SJCRH30 (cell line): ENCODE measurements around the gene GABBR2. TPM values are rescaled to one million over a fixed set of nuclear protein-coding genes. Genes with fewer than 3 reads are reported as not detected.

Source experiments
- DNase-seq, 2 experiments: peaks; one replicate each; pipeline ENCODE4 v3.0.0-alpha.2; 2015 to 2020
- H3K27ac ChIP-seq: fragments of 250-450 bp; sonication (Bioruptor Pico); 2 replicates; pipeline ENCODE4 v1.5.1; 2020; ENCODE audit warnings: mild to moderate bottlenecking, moderate library complexity
- H3K27me3 ChIP-seq: fragments of 250-450 bp; sonication (Bioruptor Pico); 2 replicates; pipeline ENCODE4 v1.5.1; 2020; ENCODE audit warnings: mild to moderate bottlenecking, moderate library complexity
- H3K36me3 ChIP-seq: fragments of 250-450 bp; sonication (Bioruptor Pico); 2 replicates; pipeline ENCODE4 v1.5.1; 2020; ENCODE audit warnings: mild to moderate bottlenecking, moderate library complexity
- H3K4me1 ChIP-seq: fragments of 250-450 bp; sonication (Bioruptor Pico); 2 replicates; pipeline ENCODE4 v1.5.1; 2020; ENCODE audit warnings: mild to moderate bottlenecking, moderate library complexity
- H3K4me3 ChIP-seq: fragments of 250-450 bp; sonication (Bioruptor Pico); 2 replicates; pipeline ENCODE4 v1.5.1; 2020; ENCODE audit warnings: mild to moderate bottlenecking, moderate library complexity
- H3K9me3 ChIP-seq: fragments of 250-450 bp; sonication (Bioruptor Pico); replicated peaks from 2 replicates; pipeline ENCODE4 v1.5.1; 2020; ENCODE audit warnings: mild to moderate bottlenecking, moderate library complexity
- total RNA-seq: library from RNA; depleted of rRNA; stranded (reverse); fragments of >200 nt; shearing (Covaris generic); gene quantifications from 2 replicates; pipeline ENCODE4 v1.2.3, GENCODE V29; 2014

GABBR2 gene
- total RNA-seq, 1 experiment from 2014 or later: not detected

DNA sequence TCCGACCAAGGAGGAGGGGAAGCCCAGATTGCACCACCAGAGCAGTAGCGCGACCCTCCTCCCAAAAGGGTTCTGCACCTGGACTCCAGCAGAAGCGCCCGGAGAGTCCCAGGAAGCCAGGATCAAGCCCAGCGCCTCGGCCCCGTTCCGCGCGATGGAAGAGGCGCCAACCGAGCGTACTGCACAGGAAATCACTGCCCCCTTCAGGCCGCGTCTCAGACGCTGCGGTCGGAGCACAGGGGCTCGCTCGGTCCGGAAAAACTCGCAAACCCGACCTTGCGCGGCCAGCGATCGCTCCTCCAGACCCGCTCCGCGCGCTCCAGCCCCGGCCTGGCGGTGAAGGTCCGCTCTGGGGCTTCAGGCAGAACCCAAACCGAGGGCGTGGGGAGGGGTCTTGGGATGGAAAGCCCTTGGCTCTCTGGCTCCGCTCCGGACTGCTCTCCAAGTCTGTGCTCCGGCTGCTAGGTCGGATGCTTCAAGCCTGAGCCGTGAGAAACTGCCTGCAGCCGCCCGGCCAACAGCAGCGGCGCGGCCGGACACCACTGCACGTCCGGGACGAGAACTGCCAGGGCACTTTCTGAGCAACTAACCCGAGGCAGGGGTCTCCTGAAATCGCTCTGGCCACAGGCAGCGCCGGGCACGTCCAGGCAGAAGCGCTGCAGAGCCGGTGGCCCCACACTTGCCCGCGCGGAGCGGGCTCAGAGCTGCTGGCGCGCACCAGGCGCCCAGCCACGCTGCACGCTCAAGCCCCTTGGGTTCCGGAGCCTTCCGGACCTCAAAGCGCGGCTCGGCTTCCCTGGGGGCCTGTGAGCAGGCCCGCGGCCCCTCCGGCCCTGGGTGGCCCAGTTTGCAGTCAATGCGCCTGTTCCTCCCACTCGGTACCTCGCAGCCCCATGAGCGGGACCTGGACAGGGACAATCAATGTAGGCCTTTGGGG lies 1.3 kb downstream of the GABBR2 start:
- Histone ChIP-seq H3K36me3 (no peaks in the 10 kb centered on the region), H3K4me3 (no peak overlapping the region), H3K27me3 (peaks cover 3% of the 10 kb centered on the region; the same call in 1 of the 2 replicates), H3K9me3 (no peaks in the 10 kb centered on the region), H3K27ac (no peak overlapping the region), H3K4me1 (no peaks in the 10 kb centered on the region)
- no peak for DNase-seq

GRCh38 chr9:98706651-98707165 lies 2.0 kb downstream of the GABBR2 start:
- Histone ChIP-seq H3K4me1 (no peaks in the 10 kb centered on the region), H3K27me3 (peaks cover 4% of the 10 kb centered on the region; the same call in 1 of the 2 replicates), H3K36me3 (no peaks in the 10 kb centered on the region), H3K27ac (no peak overlapping the region), H3K9me3 (no peaks in the 10 kb centered on the region), H3K4me3 (no peak overlapping the region)
- DNase-seq: no peak

GRCh38 chr9:98702835-98703380 lies 5.8 kb downstream of the GABBR2 start:
- no peaks in the 10 kb centered on the region for H3K4me1 ChIP-seq
- no peak for DNase-seq
- no peaks in the 10 kb centered on the region for H3K36me3 ChIP-seq
- H3K4me3 ChIP-seq: no peak overlapping the region
- H3K27ac ChIP-seq: no peak overlapping the region
- no peaks in the 10 kb centered on the region for H3K9me3 ChIP-seq
- peaks cover 16% of the 10 kb centered on the region; the same call in 1 of the 2 replicates for H3K27me3 ChIP-seq

DNA sequence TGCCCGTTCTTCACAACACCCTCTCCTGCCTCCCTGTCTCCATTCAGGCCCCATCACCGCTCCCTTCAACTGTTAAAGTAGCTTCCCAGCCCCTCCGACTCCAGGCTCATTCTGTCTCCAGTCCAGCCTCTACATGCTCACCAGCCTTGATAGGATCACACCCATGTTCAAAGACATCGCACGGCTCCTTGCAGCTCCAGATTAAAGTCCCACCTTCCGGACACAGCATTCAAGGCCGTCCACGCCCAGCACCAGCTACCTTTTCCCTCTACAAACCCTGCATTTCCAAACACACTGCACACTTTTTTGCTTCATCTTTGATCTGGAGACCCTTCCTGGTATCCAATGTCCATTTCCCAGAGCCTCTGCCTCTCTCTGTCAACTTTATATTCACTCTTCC lies 6.4 kb downstream of the GABBR2 start:
- no peak overlapping the region for H3K27ac ChIP-seq
- no peak overlapping the region for H3K4me3 ChIP-seq
- no peaks in the 10 kb centered on the region for H3K9me3 ChIP-seq
- peaks cover 19% of the 10 kb centered on the region; the same call in 1 of the 2 replicates for H3K27me3 ChIP-seq
- H3K4me1 ChIP-seq: no peaks in the 10 kb centered on the region
- no peaks in the 10 kb centered on the region for H3K36me3 ChIP-seq
- DNase-seq: no peak

- Histone ChIP-seq H3K27ac (no peak overlapping the region), H3K4me3 (no peak overlapping the region), H3K36me3 (no peaks in the 10 kb centered on the region), H3K4me1 (no peaks in the 10 kb centered on the region), H3K9me3 (no peaks in the 10 kb centered on the region), H3K27me3 (peaks cover 19% of the 10 kb centered on the region; the same call in 1 of the 2 replicates)
- DNase-seq: no peak
Observed at GRCh38 chr9:98701576-98701975, 7.2 kb downstream of the GABBR2 start.

- Histone ChIP-seq H3K27me3 (peaks cover 19% of the 10 kb centered on the region; the same call in 1 of the 2 replicates), H3K27ac (no peak overlapping the region)
Observed at GRCh38 chr9:98700801-98701200, 7.9 kb downstream of the GABBR2 start.

DNA sequence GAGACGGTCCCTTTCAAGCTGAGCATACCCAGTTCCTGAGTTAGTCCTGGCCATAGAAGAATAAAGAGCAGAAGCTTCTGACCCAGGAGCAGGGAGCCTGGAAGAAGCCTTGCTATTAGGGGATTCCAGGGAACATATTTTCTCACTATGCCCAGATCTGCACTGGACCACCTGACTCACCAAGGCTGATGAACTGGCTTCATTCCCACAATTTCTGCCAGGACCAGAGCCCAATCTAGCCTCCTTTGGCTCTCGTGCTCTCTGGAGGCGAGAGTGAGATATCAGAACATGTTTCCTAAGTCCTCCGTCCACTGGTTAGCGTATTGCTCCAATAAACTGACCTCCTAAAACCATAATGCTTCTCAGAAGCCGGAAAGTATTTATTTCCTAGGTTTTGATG lies 9.9 kb downstream of the GABBR2 start:
- no peak for DNase-seq
- Histone ChIP-seq H3K4me3 (no peak overlapping the region), H3K36me3 (no peaks in the 10 kb centered on the region), H3K4me1 (no peaks in the 10 kb centered on the region), H3K27me3 (peaks cover 20% of the 10 kb centered on the region; the same call in 1 of the 2 replicates), H3K27ac (no peak overlapping the region), H3K9me3 (no peaks in the 10 kb centered on the region)

More at GRCh38 chr9:98700801-98701200, 7.9 kb downstream of the GABBR2 start:
- no peak overlapping the region for H3K4me3 ChIP-seq
- H3K4me1 ChIP-seq: no peaks in the 10 kb centered on the region
- H3K9me3 ChIP-seq: no peaks in the 10 kb centered on the region
- no peaks in the 10 kb centered on the region for H3K36me3 ChIP-seq
- DNase-seq: no peak

DNA sequence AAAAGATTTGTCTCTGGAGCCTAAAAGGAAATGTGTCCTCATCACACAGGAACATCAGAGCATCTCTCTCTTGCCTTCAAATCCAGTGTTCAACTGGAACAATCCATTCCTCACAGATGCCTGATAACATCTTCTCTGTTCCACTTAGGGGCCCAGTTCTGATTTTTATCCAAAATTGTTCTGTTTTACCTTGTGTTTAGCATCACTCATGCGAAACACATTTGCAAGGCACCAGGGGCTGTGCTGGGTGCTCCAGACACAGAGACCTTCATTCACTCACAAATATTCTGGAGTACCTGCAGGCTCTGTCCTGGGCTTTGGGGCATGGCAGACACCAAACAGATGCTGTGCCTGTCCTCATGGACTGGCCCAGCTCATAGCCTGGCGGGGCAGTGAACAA lies 13.8 kb downstream of the GABBR2 start:
- Histone ChIP-seq H3K4me1 (no peaks in the 10 kb centered on the region), H3K4me3 (no peak overlapping the region), H3K9me3 (no peaks in the 10 kb centered on the region), H3K27ac (no peak overlapping the region), H3K36me3 (no peaks in the 10 kb centered on the region), H3K27me3 (peaks cover 25% of the 10 kb centered on the region; the same call in 1 of the 2 replicates)
- DNase-seq: no peak

DNA sequence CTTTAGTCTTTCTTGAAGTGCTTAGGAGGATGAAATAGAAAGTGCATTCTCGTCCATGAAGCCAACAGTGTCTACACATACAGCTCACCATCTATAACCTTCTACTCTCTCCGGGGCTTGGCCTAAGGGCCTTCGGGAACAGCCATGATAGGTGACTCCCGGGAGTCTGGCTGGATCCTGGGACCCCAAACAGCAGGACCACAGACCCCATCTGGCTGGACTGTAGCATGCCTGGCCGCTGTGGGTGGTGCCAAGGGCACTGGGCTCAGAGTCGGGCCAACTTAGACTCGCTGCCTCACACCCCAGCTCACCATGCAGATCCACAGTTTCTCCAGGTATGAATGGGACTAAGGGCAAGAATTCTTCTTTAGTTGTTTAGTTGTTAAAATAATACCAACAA lies 16.3 kb downstream of the GABBR2 start:
- Histone ChIP-seq H3K4me1 (no peaks in the 10 kb centered on the region), H3K4me3 (no peak overlapping the region), H3K27ac (no peak overlapping the region), H3K36me3 (no peaks in the 10 kb centered on the region), H3K27me3 (peaks cover 13% of the 10 kb centered on the region; the same call in 1 of the 2 replicates), H3K9me3 (no peaks in the 10 kb centered on the region)
- DNase-seq: no peak

- no peaks in the 10 kb centered on the region for H3K4me1 ChIP-seq
Observed at GRCh38 chr9:98691890-98692289, 16.8 kb downstream of the GABBR2 start.

DNA sequence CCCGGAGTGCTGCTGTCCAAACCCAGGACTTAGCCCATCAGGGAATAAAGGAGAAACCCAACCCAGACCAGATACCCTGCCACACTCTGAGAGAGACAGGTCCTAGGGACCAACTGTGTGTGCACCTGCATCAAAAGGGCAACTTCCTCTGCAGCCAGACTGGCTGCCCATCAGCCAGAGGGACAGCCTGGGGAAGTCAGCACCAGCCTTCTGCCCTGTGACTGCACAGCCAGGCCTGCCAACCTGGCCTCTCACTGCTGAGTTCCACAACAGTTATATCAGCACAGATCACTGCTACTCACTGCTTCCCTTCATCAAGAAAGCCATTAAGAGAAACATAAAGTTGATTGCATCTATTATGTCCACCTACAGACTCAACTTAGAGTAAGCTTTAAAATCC lies 18.0 kb downstream of the GABBR2 start:
- H3K27ac ChIP-seq: no peak overlapping the region
- H3K36me3 ChIP-seq: no peaks in the 10 kb centered on the region
- peaks cover 13% of the 10 kb centered on the region; the same call in 1 of the 2 replicates for H3K27me3 ChIP-seq
- H3K4me1 ChIP-seq: no peaks in the 10 kb centered on the region
- DNase-seq: no peak
- H3K9me3 ChIP-seq: no peaks in the 10 kb centered on the region
- no peak overlapping the region for H3K4me3 ChIP-seq

More at GRCh38 chr9:98691890-98692289, 16.8 kb downstream of the GABBR2 start:
- Histone ChIP-seq H3K4me3 (no peak overlapping the region), H3K27ac (no peak overlapping the region), H3K27me3 (peaks cover 13% of the 10 kb centered on the region; the same call in 1 of the 2 replicates), H3K9me3 (no peaks in the 10 kb centered on the region), H3K36me3 (no peaks in the 10 kb centered on the region)
- DNase-seq: no peak

DNA sequence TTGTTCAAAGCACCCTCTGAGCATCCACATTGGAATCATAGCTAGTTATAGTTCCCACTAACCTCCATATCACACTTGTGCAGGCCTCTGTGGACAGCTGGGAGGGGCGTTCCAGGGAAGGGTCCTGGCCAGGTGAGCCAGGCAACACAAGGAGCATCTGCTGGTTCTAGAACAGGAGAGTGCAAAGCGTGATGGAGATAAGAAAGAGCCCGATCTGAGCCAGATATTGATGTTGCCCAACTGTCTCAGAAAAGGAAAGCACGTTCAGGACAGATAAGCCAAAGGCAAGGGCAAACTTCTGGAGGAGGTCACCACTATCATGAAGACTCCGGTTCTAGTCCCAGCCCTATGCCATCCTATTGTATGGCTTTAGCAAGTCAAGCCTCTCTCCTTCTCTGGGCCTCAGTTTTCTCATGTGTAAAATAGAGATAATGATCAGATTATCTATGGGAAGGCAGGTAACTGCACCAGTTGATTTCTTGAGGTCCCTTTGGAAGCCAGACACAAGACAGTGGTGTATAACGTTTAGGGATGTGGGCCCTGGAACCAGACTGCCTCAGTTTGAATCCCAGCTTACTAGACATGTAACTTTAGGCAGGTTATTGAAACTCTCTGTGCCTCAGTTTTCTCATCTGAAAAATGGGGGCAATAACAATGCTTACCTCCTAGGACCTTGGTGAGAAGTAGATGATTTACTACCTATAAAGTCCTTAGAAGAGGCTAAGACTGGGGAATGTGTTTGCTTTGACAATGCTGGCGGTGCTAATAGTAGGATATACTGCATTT lies 19.8 kb downstream of the GABBR2 start:
- no peaks in the 10 kb centered on the region for H3K9me3 ChIP-seq
- no peak overlapping the region for H3K4me3 ChIP-seq
- H3K36me3 ChIP-seq: no peaks in the 10 kb centered on the region
- H3K4me1 ChIP-seq: no peaks in the 10 kb centered on the region
- no peak overlapping the region for H3K27ac ChIP-seq
- H3K27me3 ChIP-seq: peaks cover 9% of the 10 kb centered on the region; the same call in 1 of the 2 replicates
- DNase-seq: no peak

- no peaks in the 10 kb centered on the region for H3K4me1 ChIP-seq
- H3K4me3 ChIP-seq: no peak overlapping the region
- H3K36me3 ChIP-seq: no peaks in the 10 kb centered on the region
Observed at GRCh38 chr9:98687911-98688310, 20.8 kb downstream of the GABBR2 start.

More at GRCh38 chr9:98687911-98688310, 20.8 kb downstream of the GABBR2 start:
- Histone ChIP-seq H3K27me3 (peaks cover 4% of the 10 kb centered on the region; the same call in 1 of the 2 replicates), H3K9me3 (no peaks in the 10 kb centered on the region), H3K27ac (no peak overlapping the region)
- no peak for DNase-seq
